CD14-positive monocyte (primary cell): ENCODE results near the gene EMD. TPM values are rescaled to one million over a fixed set of nuclear protein-coding genes. Genes with fewer than 3 reads are reported as not detected.

Source experiments
- DNase-seq, 3 donors: peaks; one replicate each; pipeline ENCODE4 v3.0.0-alpha.2; 2011 to 2022
- H2AFZ ChIP-seq: 2 replicates; pipeline ENCODE4 v1.6.0; 2012; ENCODE audit warnings: mild to moderate bottlenecking, low read depth, low read length, inconsistent platforms; ENCODE audit not compliant: insufficient read depth, poor library complexity, severe bottlenecking
- H3K27ac ChIP-seq, 2 donors: 1 replicate in 1 of 2; 2 replicates in 1 of 2; pipeline ENCODE4 v1.5.1; 2012 to 2013; ENCODE audit warnings: low read length in 2 of 2, control low read depth in 1 of 2, inconsistent platforms in 1 of 2, low read depth in 1 of 2, mild to moderate bottlenecking in 1 of 2
- H3K27me3 ChIP-seq, 2 donors: one replicate each; pipeline versions ENCODE4 v1.6.0 to v1.6.1; 2011 to 2013; ENCODE audit warnings: low read length in 2 of 2; ENCODE audit not compliant: control insufficient read depth in 2 of 2, insufficient read depth in 2 of 2
- H3K36me3 ChIP-seq, 2 donors: replicated peaks in 1 of 2; 1 replicate in 1 of 2; 2 replicates in 1 of 2; pipeline versions ENCODE4 v1.5.1 to v1.6.1; 2012 to 2013; ENCODE audit warnings: low read length in 2 of 2, control low read depth in 1 of 2, inconsistent platforms in 1 of 2, mild to moderate bottlenecking in 1 of 2; ENCODE audit not compliant: insufficient read depth in 2 of 2, control insufficient read depth in 1 of 2
- H3K4me1 ChIP-seq, 2 donors: 1 replicate in 1 of 2; 2 replicates in 1 of 2; pipeline versions ENCODE4 v1.5.1 to v1.6.1; 2012 to 2013; ENCODE audit warnings: low read length in 2 of 2, control low read depth in 1 of 2, inconsistent platforms in 1 of 2, mild to moderate bottlenecking in 1 of 2, moderate library complexity in 1 of 2; ENCODE audit not compliant: insufficient read depth in 2 of 2, control insufficient read depth in 1 of 2
- H3K4me2 ChIP-seq: replicated peaks from 2 replicates; pipeline ENCODE3; 2012; ENCODE audit warnings: low read length, moderate library complexity, mild to moderate bottlenecking; ENCODE audit not compliant: poor library complexity, severe bottlenecking; ENCODE audit errors: extremely low read depth
- H3K4me3 ChIP-seq, 3 experiments: fragments of 200-600 bp in 1 of 3; sonication (generic) in 1 of 3; replicated peaks in 1 of 3; 1 replicate in 2 of 3; 2 replicates in 1 of 3; pipeline ENCODE4 v1.5.1; 2011 to 2013; ENCODE audit warnings: low read length in 3 of 3, mild to moderate bottlenecking in 3 of 3, control low read depth in 2 of 3, low read depth in 2 of 3, inconsistent platforms in 1 of 3, moderate library complexity in 1 of 3
- H3K79me2 ChIP-seq: 2 replicates; pipeline ENCODE4 v1.6.0; 2012; ENCODE audit warnings: mild to moderate bottlenecking, control low read depth, inconsistent platforms, low read length, moderate library complexity; ENCODE audit not compliant: insufficient read depth
- H3K9ac ChIP-seq: 2 replicates; pipeline ENCODE4 v1.6.0; 2017; ENCODE audit warnings: low read length, mild to moderate bottlenecking; ENCODE audit not compliant: insufficient read depth, poor library complexity, severe bottlenecking
- H3K9me3 ChIP-seq, 2 donors: replicated peaks in 1 of 2; 1 replicate in 1 of 2; 2 replicates in 1 of 2; pipeline versions ENCODE4 v1.5.1 to v1.6.1; 2012 to 2013; ENCODE audit warnings: low read length in 2 of 2, control low read depth in 1 of 2; ENCODE audit not compliant: control insufficient read depth in 1 of 2, insufficient read depth in 1 of 2
- H4K20me1 ChIP-seq: 2 replicates; pipeline ENCODE4 v1.6.0; 2012; ENCODE audit warnings: mild to moderate bottlenecking, low read length, control low read depth, moderate library complexity; ENCODE audit not compliant: insufficient read depth
- H3K27ac Mint-ChIP-seq, 7 donors: one replicate each; pipeline ENCODE4 v1.8.0; 2020; ENCODE audit warnings: mild to moderate bottlenecking in 7 of 7, mixed read lengths in 7 of 7, moderate library complexity in 6 of 7, inconsistent platforms in 2 of 7
- H3K27me3 Mint-ChIP-seq, 3 donors: one replicate each; pipeline ENCODE4 v1.8.0; 2021 to 2022; ENCODE audit warnings: low read depth in 3 of 3, mild to moderate bottlenecking in 3 of 3, mixed read lengths in 3 of 3, moderate library complexity in 3 of 3, inconsistent platforms in 1 of 3
- H3K36me3 Mint-ChIP-seq, 2 donors: one replicate each; pipeline ENCODE4 v1.8.0; 2020; ENCODE audit warnings: mixed read lengths in 2 of 2, inconsistent platforms in 1 of 2, mild to moderate bottlenecking in 1 of 2
- H3K4me1 Mint-ChIP-seq: one replicate; pipeline ENCODE4 v1.8.0; 2020; ENCODE audit warnings: mild to moderate bottlenecking, mixed read lengths
- H3K4me3 Mint-ChIP-seq, 2 donors: one replicate each; pipeline ENCODE4 v1.8.0; 2020; ENCODE audit warnings: mild to moderate bottlenecking in 2 of 2, mixed read lengths in 2 of 2, moderate library complexity in 1 of 2
- H3K9me3 Mint-ChIP-seq, 7 donors: one replicate each; pipeline ENCODE4 v1.8.0; 2020 to 2022; ENCODE audit warnings: mixed read lengths in 7 of 7, mild to moderate bottlenecking in 6 of 7, moderate library complexity in 6 of 7, inconsistent platforms in 2 of 7
- WGBS: methylation state at CpG from one replicate; pipeline ENCODE4 v1.1.5; 2013; ENCODE audit warnings: missing lambda C conversion rate; ENCODE audit not compliant: insufficient coverage; 5-methylcytosine and 5-hydroxymethylcytosine counted together
- intact Hi-C, 2 donors: fragments of 100-400 bp; cut with micrococcal nuclease; formaldehyde crosslinking; loops; one replicate each; pipeline versions ENCODE4 v1.15.0 to v1.15.1; 2023
- polyA plus RNA-seq, 3 donors: library from polyadenylated mRNA; depleted of rRNA in 1 of 3; unstranded in 2 of 3; stranded (reverse) in 1 of 3; fragments of 300-500 nt in 2 of 3; fragments of >200 nt in 1 of 3; fragmentation: Illumina TruSeq in 2 of 3; gene quantifications; 1 replicate in 2 of 3; 2 replicates in 1 of 3; pipeline ENCODE4 v1.2.3, GENCODE V29; 2012 to 2021
- TF ChIP-seq, protein P1 (sequence below): fragments of 200-600 bp; IDR thresholded peaks from one replicate; pipeline ENCODE4 v1.8.0; 2022; ENCODE audit warnings: antibody characterized with exemption, mild to moderate bottlenecking

EMD gene
- polyA plus RNA-seq, 3 donors = 14.0 to 126 (median 17.6) TPM

DNA sequence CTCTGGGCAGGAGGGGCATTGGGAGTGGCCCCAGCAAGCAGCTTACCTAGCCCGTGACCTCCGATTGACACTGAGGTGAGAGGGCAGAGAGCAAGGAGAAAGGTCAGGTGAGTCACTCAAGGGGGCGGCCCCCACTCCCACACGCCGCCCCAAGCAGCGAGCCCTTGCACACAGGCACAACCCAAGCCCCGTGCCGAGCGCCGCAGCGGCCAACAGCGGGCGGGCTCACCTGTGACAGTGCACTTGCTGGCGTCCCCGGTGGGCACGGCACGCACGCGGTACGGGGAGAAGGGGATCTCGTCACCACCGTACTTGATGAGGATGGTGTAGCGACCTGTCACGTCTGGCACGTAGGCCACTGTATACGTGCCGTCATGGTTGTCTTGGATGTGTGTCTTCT is 21.9 kb upstream of the EMD start:
- Histone ChIP-seq H2AFZ (no peak overlapping the region), H4K20me1 (peaks cover 99% of the 10 kb centered on the region), H3K36me3 (peaks cover 97 to 98% of the 10 kb centered on the region in 2 donors), H3K4me1 (peaks cover 3 to 11% of the 10 kb centered on the region in 2 donors), H3K9me3 (no peaks in the 10 kb centered on the region), H3K27ac (no peak overlapping the region), H3K27me3 (no peaks in the 10 kb centered on the region), H3K9ac (no peak overlapping the region), H3K4me3 (no peak overlapping the region), H3K79me2 (peaks cover 71% of the 10 kb centered on the region), H3K4me2 (no peak overlapping the region)
- intact Hi-C loops = no loop called here
- Mint-ChIP-seq H3K4me1 (no peaks in the 10 kb centered on the region), H3K9me3 (no peaks in the 10 kb centered on the region), H3K36me3 (peaks cover 55 to 93% of the 10 kb centered on the region in 2 donors), H3K27ac (peak overlapping the region in 5 of 7 donors; percentile 8 to 58 (median 40)), H3K27me3 (peaks cover 0 to 2% (median 0%) of the 10 kb centered on the region in 3 donors), H3K4me3 (no peak overlapping the region)
- no peak for DNase-seq
- TF ChIP-seq, protein P1, sequence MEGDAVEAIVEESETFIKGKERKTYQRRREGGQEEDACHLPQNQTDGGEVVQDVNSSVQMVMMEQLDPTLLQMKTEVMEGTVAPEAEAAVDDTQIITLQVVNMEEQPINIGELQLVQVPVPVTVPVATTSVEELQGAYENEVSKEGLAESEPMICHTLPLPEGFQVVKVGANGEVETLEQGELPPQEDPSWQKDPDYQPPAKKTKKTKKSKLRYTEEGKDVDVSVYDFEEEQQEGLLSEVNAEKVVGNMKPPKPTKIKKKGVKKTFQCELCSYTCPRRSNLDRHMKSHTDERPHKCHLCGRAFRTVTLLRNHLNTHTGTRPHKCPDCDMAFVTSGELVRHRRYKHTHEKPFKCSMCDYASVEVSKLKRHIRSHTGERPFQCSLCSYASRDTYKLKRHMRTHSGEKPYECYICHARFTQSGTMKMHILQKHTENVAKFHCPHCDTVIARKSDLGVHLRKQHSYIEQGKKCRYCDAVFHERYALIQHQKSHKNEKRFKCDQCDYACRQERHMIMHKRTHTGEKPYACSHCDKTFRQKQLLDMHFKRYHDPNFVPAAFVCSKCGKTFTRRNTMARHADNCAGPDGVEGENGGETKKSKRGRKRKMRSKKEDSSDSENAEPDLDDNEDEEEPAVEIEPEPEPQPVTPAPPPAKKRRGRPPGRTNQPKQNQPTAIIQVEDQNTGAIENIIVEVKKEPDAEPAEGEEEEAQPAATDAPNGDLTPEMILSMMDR = no peak
- 95% methylated on average over 11 of the region's 27 CpGs for WGBS

DNA sequence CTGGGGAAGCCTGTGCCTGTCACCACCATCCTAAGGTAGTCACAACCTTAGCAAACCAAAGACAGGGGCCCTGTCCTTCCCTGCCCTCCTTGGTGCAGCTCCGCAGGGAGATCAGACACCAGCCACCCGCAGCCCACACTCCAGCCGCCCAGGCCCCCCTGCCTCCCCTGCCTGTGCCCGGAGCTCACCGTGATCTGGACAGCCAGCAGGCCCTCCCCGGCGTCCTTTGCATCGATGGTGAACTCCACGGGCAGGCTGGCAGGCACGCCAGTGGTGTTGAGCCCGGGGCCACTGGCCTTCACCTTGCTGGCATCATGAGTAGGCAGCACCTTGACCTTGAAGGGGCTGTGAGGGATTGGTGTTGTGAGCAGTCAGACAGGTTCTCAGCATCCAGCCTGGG is 21.1 kb upstream of the EMD start:
- Mint-ChIP-seq H3K9me3 (no peaks in the 10 kb centered on the region), H3K4me3 (no peak overlapping the region), H3K4me1 (peaks cover 3% of the 10 kb centered on the region), H3K27ac (peak overlapping the region in 1 of 7 donors; percentile 50), H3K36me3 (peaks cover 57 to 91% of the 10 kb centered on the region in 2 donors), H3K27me3 (peaks cover 0 to 2% (median 0%) of the 10 kb centered on the region in 3 donors)
- Histone ChIP-seq H2AFZ (no peak overlapping the region), H3K4me3 (no peak overlapping the region), H3K4me2 (no peak overlapping the region), H3K27ac (peak overlapping the region in 1 of 2 donors; percentile 1), H3K36me3 (peaks cover 97 to 98% of the 10 kb centered on the region in 2 donors), H3K4me1 (peaks cover 0 to 4% of the 10 kb centered on the region in 2 donors), H3K9ac (no peak overlapping the region), H3K9me3 (no peaks in the 10 kb centered on the region), H3K79me2 (peaks cover 79% of the 10 kb centered on the region), H3K27me3 (no peaks in the 10 kb centered on the region), H4K20me1 (peaks cover 99% of the 10 kb centered on the region)
- intact Hi-C loops = no loop called here
- no peak for DNase-seq
- TF ChIP-seq, protein P1 = no peak
- 100% methylated on average over 5 of the region's 11 CpGs for WGBS
